Measurements from ENCODE around the gene MYO16.

Gene MYO16

DNA sequence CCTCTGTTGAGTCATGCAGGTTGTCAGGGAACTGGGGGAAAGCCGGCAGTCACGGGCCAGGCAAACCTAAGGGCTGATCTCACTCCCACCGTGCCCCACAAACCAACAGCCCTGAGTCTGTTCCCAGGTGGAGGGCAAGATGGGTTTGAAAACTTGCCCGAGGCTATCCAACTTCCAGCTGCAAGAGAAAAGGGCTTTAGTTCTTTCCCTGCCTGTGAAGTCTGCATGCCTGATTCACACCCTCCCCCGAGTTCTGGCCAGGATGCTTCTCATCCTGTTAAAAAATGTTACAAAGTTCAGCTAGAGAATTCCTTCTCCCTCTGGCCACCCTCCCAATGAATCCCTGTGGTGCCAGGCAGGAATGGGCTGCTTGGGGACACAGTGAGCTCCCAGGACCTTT lies 33.1 kb downstream of the MYO16 start:
- Histone ChIP-seq H3K9me3 (ENCODE audit: insufficient read depth, low read depth, low read length) (no peaks in the 10 kb centered on the region), H3K4me3 (ENCODE audit: low read length) (no peak overlapping the region), H3K27ac (ENCODE audit: low read depth, low read length) (no peak overlapping the region), H3K4me1 (ENCODE audit: insufficient read depth, low read length) (no peaks in the 10 kb centered on the region), H3K36me3 (ENCODE audit: insufficient read depth, low read length) (no peaks in the 10 kb centered on the region), H3K9ac (ENCODE audit: low read depth, low read length) (no peak overlapping the region), H3K27me3 (ENCODE audit: insufficient read depth, low read length) (no peaks in the 10 kb centered on the region)
- WGBS = 72% methylated on average over 5 of the region's 5 CpGs

- no peaks in the 10 kb centered on the region for H3K27me3 ChIP-seq (ENCODE audit: insufficient read depth, low read length)
- no peak overlapping the region for H3K4me3 ChIP-seq (ENCODE audit: low read length)
- H3K36me3 ChIP-seq (ENCODE audit: insufficient read depth, low read length) = no peaks in the 10 kb centered on the region
- 100% methylated on average over 1 of the region's 3 CpGs for WGBS
- peaks cover 10% of the 10 kb centered on the region; the same call in 1 of the 2 replicates for H3K9me3 ChIP-seq (ENCODE audit: insufficient read depth, low read depth, low read length)
- H3K27ac ChIP-seq (ENCODE audit: low read depth, low read length) = no peak overlapping the region
- H3K9ac ChIP-seq (ENCODE audit: low read depth, low read length) = no peak overlapping the region
- H3K4me1 ChIP-seq (ENCODE audit: insufficient read depth, low read length) = no peaks in the 10 kb centered on the region
Observed at GRCh38 chr13:108663710-108664109, 34.3 kb downstream of the MYO16 start.

GRCh38 chr13:108667205-108667604 lies 37.8 kb downstream of the MYO16 start:
- H3K9me3 ChIP-seq (ENCODE audit: insufficient read depth, low read depth, low read length) = peaks cover 18% of the 10 kb centered on the region
- no peaks in the 10 kb centered on the region for H3K36me3 ChIP-seq (ENCODE audit: insufficient read depth, low read length)
- no peak overlapping the region for H3K4me3 ChIP-seq (ENCODE audit: low read length)
- WGBS = 89% methylated on average over 1 of the region's 1 CpG
- no peak overlapping the region for H3K9ac ChIP-seq (ENCODE audit: low read depth, low read length)
- no peaks in the 10 kb centered on the region for H3K27me3 ChIP-seq (ENCODE audit: insufficient read depth, low read length)
- H3K27ac ChIP-seq (ENCODE audit: low read depth, low read length) = no peak overlapping the region
- no peaks in the 10 kb centered on the region for H3K4me1 ChIP-seq (ENCODE audit: insufficient read depth, low read length)

- 91% methylated on average over 1 of the region's 1 CpG for WGBS
- H3K9me3 ChIP-seq (ENCODE audit: insufficient read depth, low read depth, low read length) = peaks cover 18% of the 10 kb centered on the region
- H3K36me3 ChIP-seq (ENCODE audit: insufficient read depth, low read length) = no peaks in the 10 kb centered on the region
- no peaks in the 10 kb centered on the region for H3K27me3 ChIP-seq (ENCODE audit: insufficient read depth, low read length)
- no peaks in the 10 kb centered on the region for H3K4me1 ChIP-seq (ENCODE audit: insufficient read depth, low read length)
- no peak overlapping the region for H3K27ac ChIP-seq (ENCODE audit: low read depth, low read length)
- no peak overlapping the region for H3K4me3 ChIP-seq (ENCODE audit: low read length)
- no peak overlapping the region for H3K9ac ChIP-seq (ENCODE audit: low read depth, low read length)
Observed at GRCh38 chr13:108669381-108669780, 40.0 kb downstream of the MYO16 start.

DNA sequence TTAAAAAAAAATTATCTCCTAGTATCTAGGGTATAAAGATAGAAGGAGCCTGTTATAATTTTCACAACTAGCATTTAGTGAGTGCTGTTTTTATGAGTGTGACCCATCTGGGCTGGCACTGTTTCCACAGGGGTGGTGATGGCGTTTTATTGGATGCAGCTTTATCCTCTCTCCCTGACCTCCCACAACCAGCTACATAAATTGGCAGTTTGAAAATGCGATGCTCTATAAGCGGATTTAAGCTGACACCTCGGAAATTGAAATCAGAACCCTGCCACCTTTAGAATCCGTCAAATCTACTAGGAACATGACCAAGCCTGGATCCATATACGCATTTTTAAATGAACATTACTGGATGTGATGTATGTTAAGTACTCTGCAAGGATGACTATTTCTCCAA lies 44.9 kb downstream of the MYO16 start:
- Histone ChIP-seq H3K4me1 (ENCODE audit: insufficient read depth, low read length) (no peaks in the 10 kb centered on the region), H3K27me3 (ENCODE audit: insufficient read depth, low read length) (no peaks in the 10 kb centered on the region), H3K9me3 (ENCODE audit: insufficient read depth, low read depth, low read length) (peaks cover 2% of the 10 kb centered on the region; the same call in 1 of the 2 replicates), H3K9ac (ENCODE audit: low read depth, low read length) (no peak overlapping the region), H3K4me3 (ENCODE audit: low read length) (no peak overlapping the region), H3K27ac (ENCODE audit: low read depth, low read length) (no peak overlapping the region), H3K36me3 (ENCODE audit: insufficient read depth, low read length) (no peaks in the 10 kb centered on the region)
- WGBS = 98% methylated on average over 6 of the region's 6 CpGs

DNA sequence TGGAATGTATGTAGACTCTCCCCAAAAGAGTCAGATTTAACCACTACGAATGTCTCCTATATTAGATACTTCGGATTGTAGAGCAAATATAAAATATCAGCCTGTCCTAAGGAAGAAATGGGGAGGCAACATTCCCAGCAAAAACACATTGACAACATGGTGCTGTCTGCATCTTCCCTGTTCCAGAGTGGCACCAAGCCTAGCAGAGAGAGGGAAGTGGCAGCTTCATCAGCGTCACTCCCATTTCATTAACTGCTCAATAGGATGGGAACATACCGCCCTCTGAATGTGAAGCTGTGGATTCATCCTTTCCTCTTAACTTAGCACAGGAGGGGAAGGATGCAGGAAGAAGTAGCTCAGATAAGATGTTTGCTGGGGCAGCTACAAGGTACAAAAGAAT lies 45.4 kb downstream of the MYO16 start:
- H3K4me3 ChIP-seq (ENCODE audit: low read length) = no peak overlapping the region
- 80% methylated on average over 4 of the region's 4 CpGs for WGBS

DNA sequence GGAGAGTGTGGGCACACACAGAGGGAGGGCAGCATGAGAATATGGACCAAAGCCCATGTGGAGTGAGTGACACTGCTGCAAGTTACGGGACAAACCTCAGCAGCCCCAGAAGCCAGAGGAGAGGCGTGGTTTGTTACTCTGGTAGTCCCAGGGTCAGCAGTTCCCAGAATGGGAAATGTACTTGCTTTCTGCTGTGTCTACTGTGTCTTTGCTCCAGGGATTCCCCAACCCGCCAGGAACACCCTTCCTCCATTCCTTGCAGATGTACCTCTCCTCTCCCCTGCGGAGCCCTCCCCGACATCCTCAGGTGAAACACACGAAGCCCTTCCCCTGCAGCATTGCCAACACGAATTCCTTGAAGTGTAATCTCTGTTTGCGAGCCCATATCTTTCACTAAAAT lies 47.2 kb downstream of the MYO16 start:
- H3K9me3 ChIP-seq (ENCODE audit: insufficient read depth, low read depth, low read length) = no peaks in the 10 kb centered on the region
- H3K27ac ChIP-seq (ENCODE audit: low read depth, low read length) = no peak overlapping the region
- no peak overlapping the region for H3K9ac ChIP-seq (ENCODE audit: low read depth, low read length)
- no peak overlapping the region for H3K4me3 ChIP-seq (ENCODE audit: low read length)
- no peaks in the 10 kb centered on the region for H3K36me3 ChIP-seq (ENCODE audit: insufficient read depth, low read length)
- H3K27me3 ChIP-seq (ENCODE audit: insufficient read depth, low read length) = no peaks in the 10 kb centered on the region
- 85% methylated on average over 8 of the region's 8 CpGs for WGBS
- no peaks in the 10 kb centered on the region for H3K4me1 ChIP-seq (ENCODE audit: insufficient read depth, low read length)

More for the DNA sequence above, 45.4 kb downstream of the MYO16 start:
- no peaks in the 10 kb centered on the region for H3K36me3 ChIP-seq (ENCODE audit: insufficient read depth, low read length)
- H3K9me3 ChIP-seq (ENCODE audit: insufficient read depth, low read depth, low read length) = no peaks in the 10 kb centered on the region
- H3K27ac ChIP-seq (ENCODE audit: low read depth, low read length) = no peak overlapping the region
- H3K27me3 ChIP-seq (ENCODE audit: insufficient read depth, low read length) = no peaks in the 10 kb centered on the region
- no peaks in the 10 kb centered on the region for H3K4me1 ChIP-seq (ENCODE audit: insufficient read depth, low read length)
- H3K9ac ChIP-seq (ENCODE audit: low read depth, low read length) = no peak overlapping the region

- Histone ChIP-seq H3K4me1 (ENCODE audit: insufficient read depth, low read length) (no peaks in the 10 kb centered on the region), H3K4me3 (ENCODE audit: low read length) (no peak overlapping the region), H3K36me3 (ENCODE audit: insufficient read depth, low read length) (no peaks in the 10 kb centered on the region), H3K9ac (ENCODE audit: low read depth, low read length) (no peak overlapping the region), H3K27ac (ENCODE audit: low read depth, low read length) (no peak overlapping the region), H3K9me3 (ENCODE audit: insufficient read depth, low read depth, low read length) (no peaks in the 10 kb centered on the region), H3K27me3 (ENCODE audit: insufficient read depth, low read length) (no peaks in the 10 kb centered on the region)
- WGBS = 97% methylated on average over 3 of the region's 3 CpGs
Observed at GRCh38 chr13:108677806-108678205, 48.4 kb downstream of the MYO16 start.

GRCh38 chr13:108680011-108680410 lies 50.6 kb downstream of the MYO16 start:
- no peak overlapping the region for H3K4me3 ChIP-seq (ENCODE audit: low read length)
- no peaks in the 10 kb centered on the region for H3K36me3 ChIP-seq (ENCODE audit: insufficient read depth, low read length)
- 36% methylated on average over 1 of the region's 1 CpG for WGBS
- no peaks in the 10 kb centered on the region for H3K4me1 ChIP-seq (ENCODE audit: insufficient read depth, low read length)
- H3K9me3 ChIP-seq (ENCODE audit: insufficient read depth, low read depth, low read length) = no peaks in the 10 kb centered on the region
- no peak overlapping the region for H3K9ac ChIP-seq (ENCODE audit: low read depth, low read length)
- no peaks in the 10 kb centered on the region for H3K27me3 ChIP-seq (ENCODE audit: insufficient read depth, low read length)
- H3K27ac ChIP-seq (ENCODE audit: low read depth, low read length) = no peak overlapping the region

DNA sequence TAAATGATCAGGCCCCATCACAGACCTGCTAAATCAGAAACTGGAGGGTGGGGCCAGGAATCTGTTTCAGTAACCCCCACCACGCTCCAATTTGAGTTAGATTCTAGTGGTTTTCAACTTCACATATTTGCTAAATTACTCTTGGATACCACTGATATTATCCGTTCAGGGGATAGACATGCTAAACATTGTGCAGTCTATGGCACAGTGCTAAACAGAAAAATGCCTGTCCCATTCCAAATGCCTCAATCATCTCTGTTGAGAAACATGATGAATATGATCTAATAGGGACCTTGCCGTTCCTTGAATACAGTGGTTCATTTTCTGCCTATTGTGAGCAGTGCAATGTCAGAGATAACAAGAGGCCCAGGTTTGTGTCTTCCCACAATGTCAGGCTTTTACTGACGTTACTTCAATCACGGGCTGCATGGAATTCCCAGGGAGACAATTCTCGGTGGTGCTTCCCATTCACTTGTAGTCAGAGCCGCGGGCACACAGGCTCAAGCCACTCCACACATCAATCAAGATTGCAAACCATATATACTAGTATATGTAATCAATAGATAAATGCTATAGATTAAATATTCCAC lies 52.7 kb downstream of the MYO16 start:
- H3K36me3 ChIP-seq (ENCODE audit: insufficient read depth, low read length) = no peaks in the 10 kb centered on the region
- H3K4me3 ChIP-seq (ENCODE audit: low read length) = no peak overlapping the region
- H3K27ac ChIP-seq (ENCODE audit: low read depth, low read length) = no peak overlapping the region
- 96% methylated on average over 8 of the region's 8 CpGs for whole genome bisulfite sequencing
- H3K9ac ChIP-seq (ENCODE audit: low read depth, low read length) = no peak overlapping the region
- no peaks in the 10 kb centered on the region for H3K27me3 ChIP-seq (ENCODE audit: insufficient read depth, low read length)
- H3K4me1 ChIP-seq (ENCODE audit: insufficient read depth, low read length) = no peaks in the 10 kb centered on the region
- H3K9me3 ChIP-seq (ENCODE audit: insufficient read depth, low read depth, low read length) = no peaks in the 10 kb centered on the region

DNA sequence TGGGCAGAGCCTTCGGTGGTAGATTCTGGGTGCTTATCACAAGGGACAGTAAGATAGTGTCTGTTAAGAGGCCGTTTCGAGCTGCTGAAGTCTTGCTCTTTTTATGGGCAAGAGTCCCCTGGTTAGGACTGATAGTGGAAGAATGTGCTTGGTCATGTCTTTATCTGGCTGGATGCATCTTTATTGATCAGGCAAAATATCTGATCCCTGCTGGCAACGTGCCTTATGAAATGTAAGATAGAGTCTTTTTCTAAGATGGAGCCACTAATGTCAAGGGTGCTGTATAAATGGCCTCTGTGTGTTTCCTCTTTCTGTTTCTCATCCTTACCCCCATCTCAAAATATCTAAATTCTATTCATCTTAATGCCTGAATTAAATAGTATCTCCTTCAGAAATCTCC lies 53.3 kb downstream of the MYO16 start:
- Histone ChIP-seq H3K4me3 (ENCODE audit: low read length) (no peak overlapping the region), H3K4me1 (ENCODE audit: insufficient read depth, low read length) (no peaks in the 10 kb centered on the region), H3K9ac (ENCODE audit: low read depth, low read length) (no peak overlapping the region), H3K36me3 (ENCODE audit: insufficient read depth, low read length) (no peaks in the 10 kb centered on the region), H3K9me3 (ENCODE audit: insufficient read depth, low read depth, low read length) (no peaks in the 10 kb centered on the region), H3K27ac (ENCODE audit: low read depth, low read length) (no peak overlapping the region), H3K27me3 (ENCODE audit: insufficient read depth, low read length) (no peaks in the 10 kb centered on the region)
- 96% methylated on average over 4 of the region's 4 CpGs for WGBS

DNA sequence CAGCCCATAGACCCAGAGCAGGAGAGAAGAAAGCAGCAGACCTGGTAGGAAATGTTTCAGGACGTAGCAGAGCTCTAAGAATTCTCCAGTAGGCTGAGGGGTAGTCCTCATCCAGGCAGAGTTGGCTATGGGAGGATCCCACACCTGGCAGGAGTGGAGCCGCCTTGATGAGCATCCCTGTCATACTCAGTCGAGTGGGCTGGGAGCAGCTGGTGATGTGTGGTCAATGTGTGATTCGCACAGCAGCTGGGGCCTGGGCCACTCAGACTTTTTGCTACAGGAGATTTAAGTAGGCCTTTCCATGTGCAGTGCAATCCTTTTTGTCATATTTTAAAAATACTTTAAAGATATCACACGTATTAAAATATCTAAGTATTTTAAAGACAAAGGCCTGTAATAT lies 56.6 kb downstream of the MYO16 start:
- Histone ChIP-seq H3K27ac (ENCODE audit: low read depth, low read length) (no peak overlapping the region), H3K4me3 (ENCODE audit: low read length) (no peak overlapping the region), H3K36me3 (ENCODE audit: insufficient read depth, low read length) (no peaks in the 10 kb centered on the region), H3K9ac (ENCODE audit: low read depth, low read length) (no peak overlapping the region), H3K4me1 (ENCODE audit: insufficient read depth, low read length) (no peaks in the 10 kb centered on the region), H3K27me3 (ENCODE audit: insufficient read depth, low read length) (no peaks in the 10 kb centered on the region), H3K9me3 (ENCODE audit: insufficient read depth, low read depth, low read length) (no peaks in the 10 kb centered on the region)
- 94% methylated on average over 4 of the region's 5 CpGs for WGBS

Measured in HUES64 (cell line).